Measurements from ENCODE around the gene ARHGAP1.

ARHGAP1 gene

DNA sequence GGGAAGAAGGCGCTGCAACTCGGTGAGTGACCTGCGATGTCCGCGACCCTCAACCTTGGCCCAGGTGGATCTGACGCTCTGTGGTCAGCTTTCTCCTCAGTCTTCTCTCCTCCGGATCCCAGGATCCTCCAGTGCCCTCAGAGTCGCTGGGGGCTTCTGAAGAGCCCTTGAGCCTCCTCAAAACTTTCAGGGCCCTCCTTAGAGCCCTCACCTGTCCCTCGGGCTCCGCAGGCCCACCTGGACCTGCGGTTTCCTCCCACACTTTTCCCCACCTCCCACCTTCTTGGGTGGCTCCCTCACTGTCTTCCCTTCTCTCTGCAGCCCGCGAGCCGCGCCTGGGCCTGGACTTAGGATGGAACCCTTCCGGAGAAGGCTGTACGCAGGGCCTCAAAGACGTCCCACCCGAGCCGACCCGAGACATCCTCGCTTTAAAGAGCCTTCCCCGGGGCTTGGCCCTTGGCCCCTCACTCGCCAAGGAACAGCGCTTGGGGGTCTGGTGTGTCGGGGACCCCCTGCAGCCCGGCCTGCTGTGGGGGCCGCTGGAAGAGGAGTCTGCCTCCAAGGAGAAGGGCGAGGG is 747 bp upstream of the ARHGAP1 start:
- peak overlapping the region; percentile 98 to 99 for H3K4me3 ChIP-seq (ENCODE audit: low read depth in 1 of 2, low read length in 2 of 2)
- no peaks in the 10 kb centered on the region for H3K9me3 ChIP-seq (ENCODE audit: low read length)
- H3K27ac ChIP-seq (ENCODE audit: low read depth, low read length): peak overlapping the region; percentile 85
- peaks cover 39% of the 10 kb centered on the region for H3K36me3 ChIP-seq (ENCODE audit: insufficient read depth, low read length)
- H3K9ac ChIP-seq (ENCODE audit: low read length): peak overlapping the region; percentile 57
- peaks cover 46% of the 10 kb centered on the region for H3K4me1 ChIP-seq (ENCODE audit: insufficient read depth, low read length)
- no peaks in the 10 kb centered on the region for H3K27me3 ChIP-seq (ENCODE audit: control insufficient read depth in 1 of 2, insufficient read depth in 2 of 2, low read length in 2 of 2)

DNA sequence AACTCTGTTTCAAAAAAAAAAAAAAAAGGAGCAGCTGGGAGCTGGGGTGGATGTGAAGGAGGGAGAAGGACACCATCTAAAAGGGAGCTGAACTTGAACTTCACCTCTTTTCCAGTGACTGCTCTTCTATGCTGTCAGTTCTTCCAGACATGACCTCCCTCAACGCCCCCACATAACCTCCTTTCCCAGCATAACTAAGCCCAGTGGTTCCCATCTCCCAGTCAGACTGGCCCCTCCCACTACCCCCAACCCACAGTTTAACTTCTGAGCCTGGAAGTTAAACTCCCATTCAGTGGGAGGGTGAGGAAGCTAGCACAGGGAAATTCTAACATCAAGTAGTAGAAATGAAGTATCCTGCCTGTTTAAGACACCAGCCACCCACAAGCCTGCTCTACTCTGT is 1.8 kb downstream of the ARHGAP1 start:
- no peak overlapping the region for H3K27ac ChIP-seq (ENCODE audit: low read depth, low read length)
- peaks cover 42% of the 10 kb centered on the region for H3K36me3 ChIP-seq (ENCODE audit: insufficient read depth, low read length)
- no peaks in the 10 kb centered on the region for H3K9me3 ChIP-seq (ENCODE audit: low read length)
- H3K4me1 ChIP-seq (ENCODE audit: insufficient read depth, low read length): peaks cover 61% of the 10 kb centered on the region
- H3K9ac ChIP-seq (ENCODE audit: low read length): no peak overlapping the region
- no peaks in the 10 kb centered on the region for H3K27me3 ChIP-seq (ENCODE audit: control insufficient read depth in 1 of 2, insufficient read depth in 2 of 2, low read length in 2 of 2)
- H3K4me3 ChIP-seq (ENCODE audit: low read depth in 1 of 2, low read length in 2 of 2): no peak overlapping the region

DNA sequence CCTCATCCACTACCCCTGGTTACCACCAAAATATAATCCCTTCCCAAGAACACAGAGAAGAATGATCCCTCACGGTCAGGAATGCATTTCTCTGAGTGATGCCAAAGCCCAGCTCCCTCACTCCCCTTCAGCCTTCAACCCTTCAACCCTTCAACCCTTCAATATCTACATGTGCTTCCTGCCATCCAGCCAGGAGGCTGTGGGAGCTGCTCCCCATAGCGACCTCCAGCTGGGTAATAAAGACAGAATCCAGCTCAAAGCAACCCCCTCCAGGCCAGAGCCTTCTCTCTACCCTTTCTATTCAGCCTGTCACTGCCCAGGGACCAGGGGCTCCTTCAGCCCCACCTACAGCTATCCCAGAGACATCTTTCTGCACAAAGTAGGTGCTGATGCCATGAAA is 2.7 kb downstream of the ARHGAP1 start:
- Histone ChIP-seq H3K9ac (ENCODE audit: low read length) (peak overlapping the region; percentile 15), H3K4me1 (ENCODE audit: insufficient read depth, low read length) (peaks cover 59% of the 10 kb centered on the region), H3K27ac (ENCODE audit: low read depth, low read length) (no peak overlapping the region), H3K9me3 (ENCODE audit: low read length) (no peaks in the 10 kb centered on the region), H3K36me3 (ENCODE audit: insufficient read depth, low read length) (peaks cover 42% of the 10 kb centered on the region), H3K27me3 (ENCODE audit: control insufficient read depth in 1 of 2, insufficient read depth in 2 of 2, low read length in 2 of 2) (no peaks in the 10 kb centered on the region), H3K4me3 (ENCODE audit: low read depth in 1 of 2, low read length in 2 of 2) (no peak overlapping the region)

DNA sequence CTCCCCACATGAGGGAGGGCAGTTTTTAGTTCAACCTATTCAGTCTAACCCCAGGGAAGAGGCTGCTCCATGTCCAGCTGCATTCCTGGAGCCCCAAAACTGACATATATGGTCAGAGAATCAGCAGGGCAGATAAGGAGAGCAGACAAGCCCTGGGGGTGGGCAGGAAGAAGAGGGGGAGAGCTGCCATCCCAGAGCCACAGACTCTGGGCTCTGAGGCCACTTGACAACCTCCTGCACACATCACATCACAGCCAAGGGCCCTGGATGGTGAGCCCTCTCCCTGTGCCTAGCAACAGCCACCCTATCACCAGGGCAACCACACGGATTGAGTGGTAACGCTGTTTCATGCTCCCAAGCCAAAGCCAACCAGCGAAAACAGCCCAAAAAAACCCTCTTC is 3.1 kb downstream of the ARHGAP1 start:
- Histone ChIP-seq H3K4me3 (ENCODE audit: low read depth in 1 of 2, low read length in 2 of 2) (no peak overlapping the region), H3K4me1 (ENCODE audit: insufficient read depth, low read length) (peaks cover 55% of the 10 kb centered on the region), H3K36me3 (ENCODE audit: insufficient read depth, low read length) (peaks cover 38% of the 10 kb centered on the region), H3K27me3 (ENCODE audit: control insufficient read depth in 1 of 2, insufficient read depth in 2 of 2, low read length in 2 of 2) (no peaks in the 10 kb centered on the region), H3K9ac (ENCODE audit: low read length) (peak overlapping the region; percentile 15), H3K27ac (ENCODE audit: low read depth, low read length) (no peak overlapping the region), H3K9me3 (ENCODE audit: low read length) (no peaks in the 10 kb centered on the region)

DNA sequence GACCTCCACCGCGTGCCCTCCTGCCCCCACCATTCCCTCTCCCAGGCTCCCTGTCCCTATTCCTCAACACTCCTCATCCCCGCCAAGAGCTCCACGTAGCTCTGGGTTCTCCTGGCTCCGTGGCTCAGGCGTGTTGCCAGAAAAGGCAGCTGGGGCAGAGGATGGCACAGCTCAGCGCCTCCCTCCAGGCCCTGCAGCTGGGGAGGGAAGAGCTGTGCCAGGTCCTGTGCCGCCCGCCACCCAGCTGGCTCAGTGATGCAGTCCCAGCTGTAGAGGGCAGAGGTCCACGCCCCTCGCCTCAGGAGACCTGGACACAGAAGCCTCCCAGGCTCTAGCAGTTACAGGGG is 4.2 kb downstream of the ARHGAP1 start:
- peaks cover 46% of the 10 kb centered on the region for H3K4me1 ChIP-seq (ENCODE audit: insufficient read depth, low read length)
- H3K4me3 ChIP-seq (ENCODE audit: low read depth in 1 of 2, low read length in 2 of 2): no peak overlapping the region
- no peak overlapping the region for H3K9ac ChIP-seq (ENCODE audit: low read length)
- H3K27me3 ChIP-seq (ENCODE audit: control insufficient read depth in 1 of 2, insufficient read depth in 2 of 2, low read length in 2 of 2): no peaks in the 10 kb centered on the region
- peaks cover 31% of the 10 kb centered on the region for H3K36me3 ChIP-seq (ENCODE audit: insufficient read depth, low read length)
- H3K9me3 ChIP-seq (ENCODE audit: low read length): no peaks in the 10 kb centered on the region
- H3K27ac ChIP-seq (ENCODE audit: low read depth, low read length): no peak overlapping the region

DNA sequence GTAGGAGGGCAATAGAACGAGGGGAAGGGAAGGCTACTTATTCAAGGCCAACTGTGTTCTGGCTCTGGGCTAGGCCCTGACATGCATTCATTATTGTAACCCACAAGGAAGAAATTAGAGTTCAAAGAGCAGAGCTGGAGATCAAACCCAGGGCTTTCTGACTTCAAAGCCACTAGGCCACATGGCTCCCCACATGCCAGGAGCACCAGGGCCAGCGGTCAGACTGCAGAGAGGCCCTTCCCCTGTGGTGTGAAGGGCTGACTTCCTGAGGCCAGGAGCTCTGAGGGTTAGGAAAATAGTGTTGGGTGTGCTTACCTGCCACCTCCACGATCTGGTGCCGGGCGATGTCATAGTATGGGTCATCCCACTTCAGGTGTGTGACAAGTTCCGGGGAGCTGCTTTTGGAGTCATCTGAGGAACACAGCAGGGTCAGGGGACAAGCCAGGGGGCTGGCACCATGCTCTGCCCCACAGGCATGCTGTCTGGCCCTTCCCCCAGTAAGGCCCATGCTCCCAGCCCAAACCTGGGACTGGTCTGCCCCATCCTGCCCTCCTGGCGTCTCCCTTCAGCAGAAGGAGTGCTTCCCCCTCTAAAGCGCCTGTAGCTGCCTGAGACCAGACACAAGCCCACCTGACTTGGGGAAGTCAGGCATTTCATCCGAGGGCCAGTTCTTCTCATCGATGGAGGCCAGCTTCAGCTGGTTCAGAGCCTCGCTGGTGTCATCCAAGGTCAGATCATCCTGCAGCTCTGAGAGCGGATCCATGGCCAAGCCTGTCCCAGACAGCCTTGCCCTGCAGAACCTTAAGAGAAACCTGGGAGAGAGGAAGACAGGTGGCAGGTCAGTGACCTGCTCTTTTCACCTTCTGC is 4.8 kb downstream of the ARHGAP1 start:
- no peaks in the 10 kb centered on the region for H3K9me3 ChIP-seq (ENCODE audit: low read length)
- no peak overlapping the region for H3K9ac ChIP-seq (ENCODE audit: low read length)
- H3K27ac ChIP-seq (ENCODE audit: low read depth, low read length): no peak overlapping the region
- H3K4me1 ChIP-seq (ENCODE audit: insufficient read depth, low read length): peaks cover 46% of the 10 kb centered on the region
- H3K36me3 ChIP-seq (ENCODE audit: insufficient read depth, low read length): peaks cover 37% of the 10 kb centered on the region
- no peak overlapping the region for H3K4me3 ChIP-seq (ENCODE audit: low read depth in 1 of 2, low read length in 2 of 2)
- no peaks in the 10 kb centered on the region for H3K27me3 ChIP-seq (ENCODE audit: control insufficient read depth in 1 of 2, insufficient read depth in 2 of 2, low read length in 2 of 2)

DNA sequence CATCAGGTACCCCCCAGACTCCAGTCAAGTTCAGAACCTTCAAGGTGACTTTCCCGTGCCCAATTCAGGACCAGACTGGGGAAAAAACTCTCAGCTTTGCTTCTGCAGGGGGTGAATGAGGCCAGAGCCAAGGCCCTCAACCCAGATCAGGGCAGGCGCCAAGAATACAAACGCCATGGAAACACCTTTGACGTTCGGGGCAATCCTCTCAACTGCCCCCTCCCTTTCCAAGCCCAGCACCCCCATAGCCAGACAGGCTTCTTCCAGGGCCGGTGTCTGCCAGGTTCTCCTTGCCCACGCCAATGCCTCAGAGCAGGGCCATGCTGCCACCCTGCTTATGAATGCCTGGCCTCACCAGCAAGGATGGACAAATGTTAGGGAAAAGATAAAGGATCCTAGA is 5.8 kb downstream of the ARHGAP1 start:
- peaks cover 46% of the 10 kb centered on the region for H3K4me1 ChIP-seq (ENCODE audit: insufficient read depth, low read length)

DNA sequence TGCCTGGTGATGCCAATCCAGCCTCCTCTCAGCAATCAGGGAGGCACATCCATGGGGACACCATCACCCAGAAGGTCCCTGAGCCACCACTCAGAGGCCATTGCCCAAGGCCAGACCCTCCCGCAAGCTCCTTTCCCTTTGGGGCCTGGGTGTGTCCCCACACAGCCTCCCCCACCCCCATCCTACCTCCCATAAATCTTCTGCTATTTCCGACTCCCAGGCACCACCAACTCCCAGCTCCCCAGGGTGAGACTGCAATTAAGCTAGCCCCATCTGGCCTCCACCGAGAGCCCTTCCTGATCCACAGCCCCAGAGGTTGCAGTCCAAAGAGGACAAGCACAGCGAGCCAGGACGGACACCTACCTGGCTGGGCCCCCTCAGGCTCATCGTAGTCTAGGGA is 6.3 kb downstream of the ARHGAP1 start:
- peaks cover 44% of the 10 kb centered on the region for H3K4me1 ChIP-seq (ENCODE audit: insufficient read depth, low read length)
- H3K4me3 ChIP-seq (ENCODE audit: low read depth in 1 of 2, low read length in 2 of 2): no peak overlapping the region
- H3K27me3 ChIP-seq (ENCODE audit: control insufficient read depth in 1 of 2, insufficient read depth in 2 of 2, low read length in 2 of 2): no peaks in the 10 kb centered on the region
- H3K36me3 ChIP-seq (ENCODE audit: insufficient read depth, low read length): peaks cover 39% of the 10 kb centered on the region
- H3K9ac ChIP-seq (ENCODE audit: low read length): no peak overlapping the region
- H3K27ac ChIP-seq (ENCODE audit: low read depth, low read length): no peak overlapping the region
- no peaks in the 10 kb centered on the region for H3K9me3 ChIP-seq (ENCODE audit: low read length)

More for the DNA sequence above, 5.8 kb downstream of the ARHGAP1 start:
- H3K9ac ChIP-seq (ENCODE audit: low read length): no peak overlapping the region
- no peaks in the 10 kb centered on the region for H3K27me3 ChIP-seq (ENCODE audit: control insufficient read depth in 1 of 2, insufficient read depth in 2 of 2, low read length in 2 of 2)
- H3K27ac ChIP-seq (ENCODE audit: low read depth, low read length): no peak overlapping the region
- no peaks in the 10 kb centered on the region for H3K9me3 ChIP-seq (ENCODE audit: low read length)
- no peak overlapping the region for H3K4me3 ChIP-seq (ENCODE audit: low read depth in 1 of 2, low read length in 2 of 2)
- H3K36me3 ChIP-seq (ENCODE audit: insufficient read depth, low read length): peaks cover 39% of the 10 kb centered on the region

DNA sequence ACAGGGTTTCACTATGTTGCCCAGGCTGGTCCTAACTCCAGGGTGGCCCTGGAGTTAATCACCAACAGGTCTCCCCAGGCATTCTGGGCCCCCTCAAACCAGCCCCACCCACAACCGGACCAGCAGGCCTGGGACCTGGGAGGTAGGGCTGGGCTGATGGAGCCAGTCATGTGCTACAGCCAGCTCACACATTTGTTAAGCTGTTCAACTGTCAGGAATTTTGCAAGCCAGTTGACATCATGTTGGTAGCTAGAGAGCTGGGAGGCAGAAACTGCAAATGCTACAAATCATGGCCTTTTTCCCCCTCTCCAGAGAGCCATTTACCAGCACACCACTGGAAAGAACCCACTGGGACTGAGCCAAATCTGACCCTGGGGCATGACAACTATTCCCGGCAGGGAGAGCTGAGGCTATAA is 6.8 kb downstream of the ARHGAP1 start:
- Histone ChIP-seq H3K27ac (ENCODE audit: low read depth, low read length) (no peak overlapping the region), H3K9ac (ENCODE audit: low read length) (no peak overlapping the region), H3K4me3 (ENCODE audit: low read depth in 1 of 2, low read length in 2 of 2) (no peak overlapping the region), H3K9me3 (ENCODE audit: low read length) (no peaks in the 10 kb centered on the region), H3K27me3 (ENCODE audit: control insufficient read depth in 1 of 2, insufficient read depth in 2 of 2, low read length in 2 of 2) (no peaks in the 10 kb centered on the region), H3K4me1 (ENCODE audit: insufficient read depth, low read length) (peaks cover 39% of the 10 kb centered on the region), H3K36me3 (ENCODE audit: insufficient read depth, low read length) (peaks cover 39% of the 10 kb centered on the region)

DNA sequence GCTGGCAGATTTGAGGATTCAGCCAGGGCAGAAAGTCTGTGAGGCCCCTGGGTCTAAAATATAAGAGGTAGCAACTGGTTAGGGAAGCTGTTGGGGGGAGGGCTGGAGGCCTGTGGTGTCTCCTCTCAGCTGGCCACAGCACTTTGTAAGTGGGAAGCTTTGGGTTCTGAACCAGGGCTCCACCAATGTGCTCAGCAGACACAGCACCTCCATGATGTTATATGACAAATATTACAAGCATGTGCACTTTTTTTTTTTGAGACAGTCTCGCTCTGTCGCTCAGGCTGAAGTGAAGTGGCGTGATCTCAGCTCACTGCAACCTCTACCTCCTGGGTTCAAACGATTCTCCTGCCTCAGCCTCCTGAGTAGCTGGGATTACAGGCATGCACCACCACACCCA is 8.0 kb downstream of the ARHGAP1 start:
- Histone ChIP-seq H3K27me3 (ENCODE audit: control insufficient read depth in 1 of 2, insufficient read depth in 2 of 2, low read length in 2 of 2) (no peaks in the 10 kb centered on the region), H3K27ac (ENCODE audit: low read depth, low read length) (no peak overlapping the region), H3K4me1 (ENCODE audit: insufficient read depth, low read length) (peaks cover 36% of the 10 kb centered on the region), H3K4me3 (ENCODE audit: low read depth in 1 of 2, low read length in 2 of 2) (no peak overlapping the region), H3K9me3 (ENCODE audit: low read length) (no peaks in the 10 kb centered on the region), H3K36me3 (ENCODE audit: insufficient read depth, low read length) (peaks cover 48% of the 10 kb centered on the region), H3K9ac (ENCODE audit: low read length) (no peak overlapping the region)

DNA sequence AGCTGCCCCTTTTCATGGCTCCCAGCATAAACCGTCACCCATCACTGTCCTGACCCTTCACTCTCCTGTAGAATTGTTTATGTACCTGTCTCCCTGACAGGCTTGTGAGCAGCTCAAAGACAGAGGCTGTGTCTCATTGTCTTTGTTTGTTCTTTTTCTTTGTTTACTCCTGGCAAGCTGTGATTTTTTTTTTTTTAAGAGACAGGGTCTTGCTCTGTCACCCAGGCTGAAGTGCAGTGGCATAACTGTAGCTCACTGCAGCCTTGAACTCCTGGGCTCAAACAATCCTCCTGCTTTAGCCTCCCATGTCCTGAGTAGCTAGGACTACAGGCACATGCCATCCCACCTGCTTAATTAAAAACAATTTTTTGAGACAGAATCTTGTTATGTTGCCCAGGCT is 9.7 kb downstream of the ARHGAP1 start:
- Histone ChIP-seq H3K27me3 (ENCODE audit: control insufficient read depth in 1 of 2, insufficient read depth in 2 of 2, low read length in 2 of 2) (no peaks in the 10 kb centered on the region), H3K36me3 (ENCODE audit: insufficient read depth, low read length) (peaks cover 59% of the 10 kb centered on the region), H3K27ac (ENCODE audit: low read depth, low read length) (no peak overlapping the region), H3K4me1 (ENCODE audit: insufficient read depth, low read length) (peaks cover 19% of the 10 kb centered on the region), H3K4me3 (ENCODE audit: low read depth in 1 of 2, low read length in 2 of 2) (no peak overlapping the region), H3K9me3 (ENCODE audit: low read length) (no peaks in the 10 kb centered on the region), H3K9ac (ENCODE audit: low read length) (no peak overlapping the region)
